Spleen (tissue), 7 donors: ENCODE data around the gene CA11.

Experiments used
- POLR2AphosphoS5 ChIP-seq, 3 donors: sonication (generic); formaldehyde crosslinking; IDR thresholded peaks; one replicate each; pipeline ENCODE4 v1.5.1; 2017; ENCODE audit warnings: antibody characterized with exemption in 3 of 3
- TF ChIP-seq, protein P1 (sequence below), 11 experiments: fragments of 200-600 bp in 7 of 11; fragments of 450-650 bp in 4 of 11; sonication (generic) in 4 of 11; IDR thresholded peaks in 8 of 11; conservative IDR thresholded peaks in 3 of 11; 1 replicate in 7 of 11; 2 replicates in 4 of 11; pipeline versions ENCODE4 v1.4.0 to v1.8.0; 2016 to 2021; ENCODE audit warnings: antibody characterized with exemption in 11 of 11, inconsistent platforms in 4 of 11, mild to moderate bottlenecking in 1 of 11
- donor health status: DM: no; HTN: no; CAD: no; lungs with moderate emphysema.
- donor health status: DM: no; HTN: no; CAD: no.
- donor health status: DM: no; HTN: no; CAD: no.

DNA sequence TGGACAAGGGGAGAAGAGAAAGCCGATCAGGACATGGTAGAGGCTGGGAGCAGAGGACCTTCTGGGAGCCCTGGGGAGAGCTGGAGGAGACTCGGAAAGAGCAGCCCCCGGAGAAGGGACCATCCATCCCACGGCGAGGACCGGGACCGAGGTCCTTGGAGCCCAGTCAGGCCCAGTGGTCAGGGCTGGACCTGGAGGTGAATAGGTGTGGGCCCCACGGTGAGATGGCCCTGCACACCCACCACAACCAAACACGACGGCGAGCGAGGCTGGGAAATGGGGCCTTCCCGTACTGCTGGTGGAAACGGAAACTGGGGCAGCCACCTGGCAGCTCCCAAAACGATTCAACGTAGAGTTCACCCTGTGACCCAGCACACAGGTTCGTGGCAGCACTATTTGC, 30.5 kb upstream of the CA11 start:
- no peak for TF ChIP-seq POLR2AphosphoS5 (IDR thresholded peaks at IDR 0.05)
- TF ChIP-seq, protein P1, sequence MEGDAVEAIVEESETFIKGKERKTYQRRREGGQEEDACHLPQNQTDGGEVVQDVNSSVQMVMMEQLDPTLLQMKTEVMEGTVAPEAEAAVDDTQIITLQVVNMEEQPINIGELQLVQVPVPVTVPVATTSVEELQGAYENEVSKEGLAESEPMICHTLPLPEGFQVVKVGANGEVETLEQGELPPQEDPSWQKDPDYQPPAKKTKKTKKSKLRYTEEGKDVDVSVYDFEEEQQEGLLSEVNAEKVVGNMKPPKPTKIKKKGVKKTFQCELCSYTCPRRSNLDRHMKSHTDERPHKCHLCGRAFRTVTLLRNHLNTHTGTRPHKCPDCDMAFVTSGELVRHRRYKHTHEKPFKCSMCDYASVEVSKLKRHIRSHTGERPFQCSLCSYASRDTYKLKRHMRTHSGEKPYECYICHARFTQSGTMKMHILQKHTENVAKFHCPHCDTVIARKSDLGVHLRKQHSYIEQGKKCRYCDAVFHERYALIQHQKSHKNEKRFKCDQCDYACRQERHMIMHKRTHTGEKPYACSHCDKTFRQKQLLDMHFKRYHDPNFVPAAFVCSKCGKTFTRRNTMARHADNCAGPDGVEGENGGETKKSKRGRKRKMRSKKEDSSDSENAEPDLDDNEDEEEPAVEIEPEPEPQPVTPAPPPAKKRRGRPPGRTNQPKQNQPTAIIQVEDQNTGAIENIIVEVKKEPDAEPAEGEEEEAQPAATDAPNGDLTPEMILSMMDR (IDR thresholded peaks at IDR 0.05 in 8 of 11, conservative IDR thresholded peaks at IDR 0.05 in 3 of 11), result no peak
